OCI-LY1 (cell line): Measurements from ENCODE around the gene RCAN2.

Experiments
- EZH2 ChIP-seq: fragments of 200-600 bp; sonication (generic), shearing (Covaris generic); IDR thresholded peaks from 2 replicates; pipeline ENCODE4 v1.8.0; 2017; ENCODE audit warnings: borderline replicate concordance, mixed run types, mild to moderate bottlenecking, antibody characterized with exemption, low read length, moderate library complexity, mixed read lengths
- TF ChIP-seq, protein P1 (sequence below): fragments of 200-600 bp; sonication (generic), shearing (Covaris generic); IDR thresholded peaks from 2 replicates; pipeline ENCODE4 v1.5.1; 2017; ENCODE audit warnings: mild to moderate bottlenecking, antibody characterized with exemption, low read length, moderate library complexity, mixed read lengths

- TF ChIP-seq, protein P1, sequence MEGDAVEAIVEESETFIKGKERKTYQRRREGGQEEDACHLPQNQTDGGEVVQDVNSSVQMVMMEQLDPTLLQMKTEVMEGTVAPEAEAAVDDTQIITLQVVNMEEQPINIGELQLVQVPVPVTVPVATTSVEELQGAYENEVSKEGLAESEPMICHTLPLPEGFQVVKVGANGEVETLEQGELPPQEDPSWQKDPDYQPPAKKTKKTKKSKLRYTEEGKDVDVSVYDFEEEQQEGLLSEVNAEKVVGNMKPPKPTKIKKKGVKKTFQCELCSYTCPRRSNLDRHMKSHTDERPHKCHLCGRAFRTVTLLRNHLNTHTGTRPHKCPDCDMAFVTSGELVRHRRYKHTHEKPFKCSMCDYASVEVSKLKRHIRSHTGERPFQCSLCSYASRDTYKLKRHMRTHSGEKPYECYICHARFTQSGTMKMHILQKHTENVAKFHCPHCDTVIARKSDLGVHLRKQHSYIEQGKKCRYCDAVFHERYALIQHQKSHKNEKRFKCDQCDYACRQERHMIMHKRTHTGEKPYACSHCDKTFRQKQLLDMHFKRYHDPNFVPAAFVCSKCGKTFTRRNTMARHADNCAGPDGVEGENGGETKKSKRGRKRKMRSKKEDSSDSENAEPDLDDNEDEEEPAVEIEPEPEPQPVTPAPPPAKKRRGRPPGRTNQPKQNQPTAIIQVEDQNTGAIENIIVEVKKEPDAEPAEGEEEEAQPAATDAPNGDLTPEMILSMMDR, result no peak
- no peak for TF ChIP-seq EZH2
These were observed 138.5 kb downstream of the RCAN2 start for GRCh38 chr6:46352541-46353268.
